ENCODE results near the gene CNNM2.
A peak's percentile ranks its signal among the peaks of the same experiment; 100 is the strongest.

Gene CNNM2

DNA sequence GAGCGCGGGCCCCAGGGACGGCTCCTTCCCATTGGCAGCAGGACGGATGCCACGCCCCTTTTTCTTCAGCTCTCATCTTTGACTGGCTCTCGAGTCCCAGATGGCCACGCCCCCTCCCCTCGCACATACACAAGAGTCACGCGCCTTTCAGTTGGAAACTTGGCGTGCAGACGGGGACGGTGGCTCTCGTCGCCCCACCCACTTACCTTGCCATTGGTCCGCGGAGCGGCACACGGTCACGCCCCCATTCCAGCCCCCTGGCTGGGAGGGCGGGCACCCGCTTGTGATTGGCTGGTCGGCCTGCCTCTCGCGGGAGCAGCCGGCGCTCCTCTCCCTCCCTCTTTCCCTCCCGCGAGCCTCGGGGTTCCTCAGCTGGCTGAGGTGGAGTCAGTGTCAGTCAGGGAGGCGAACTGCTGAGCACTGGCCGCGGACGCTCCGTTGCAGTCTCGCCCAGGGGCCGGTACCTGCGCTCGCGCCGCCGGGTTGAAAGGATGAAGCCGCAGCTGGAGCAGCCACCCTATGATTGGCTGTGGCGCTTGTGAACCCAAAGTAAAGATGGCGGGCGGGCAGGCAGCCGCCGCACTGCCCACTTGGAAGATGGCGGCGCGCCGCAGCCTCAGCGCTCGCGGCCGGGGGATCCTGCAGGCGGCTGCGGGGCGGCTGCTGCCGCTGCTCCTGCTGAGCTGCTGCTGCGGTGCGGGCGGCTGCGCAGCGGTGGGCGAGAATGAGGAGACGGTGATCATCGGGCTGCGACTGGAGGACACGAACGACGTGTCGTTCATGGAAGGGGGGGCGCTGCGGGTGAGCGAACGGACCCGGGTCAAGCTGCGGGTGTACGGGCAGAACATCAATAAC lies at the start of gene CNNM2:
Gene CNNM2 (plus strand): TSS at position 333 of the 855 bp plus-strand sequence. CDS start 187 bp downstream, at position 520.
- DNase-seq (ENCODE audit: low read depth): peak; percentile 99

DNA sequence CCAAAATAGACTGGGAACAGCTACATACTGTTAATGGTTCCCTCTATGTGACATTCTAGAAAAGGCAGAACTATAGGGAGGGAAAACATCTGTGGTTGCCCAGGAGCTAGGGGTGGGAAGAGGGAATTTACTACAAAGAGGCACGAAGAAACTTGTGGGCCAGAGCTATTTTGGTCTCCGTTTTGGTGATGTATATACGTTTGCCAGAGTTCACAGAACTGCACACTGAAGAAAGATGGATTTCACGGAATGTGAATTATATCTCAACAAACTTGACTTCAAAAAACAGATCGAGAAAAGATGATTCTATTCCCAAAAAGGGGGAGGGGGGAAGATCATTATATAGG lies 49.2 kb upstream of the CNNM2 start:
- DNase-seq (ENCODE audit: low read depth): no peak

DNA sequence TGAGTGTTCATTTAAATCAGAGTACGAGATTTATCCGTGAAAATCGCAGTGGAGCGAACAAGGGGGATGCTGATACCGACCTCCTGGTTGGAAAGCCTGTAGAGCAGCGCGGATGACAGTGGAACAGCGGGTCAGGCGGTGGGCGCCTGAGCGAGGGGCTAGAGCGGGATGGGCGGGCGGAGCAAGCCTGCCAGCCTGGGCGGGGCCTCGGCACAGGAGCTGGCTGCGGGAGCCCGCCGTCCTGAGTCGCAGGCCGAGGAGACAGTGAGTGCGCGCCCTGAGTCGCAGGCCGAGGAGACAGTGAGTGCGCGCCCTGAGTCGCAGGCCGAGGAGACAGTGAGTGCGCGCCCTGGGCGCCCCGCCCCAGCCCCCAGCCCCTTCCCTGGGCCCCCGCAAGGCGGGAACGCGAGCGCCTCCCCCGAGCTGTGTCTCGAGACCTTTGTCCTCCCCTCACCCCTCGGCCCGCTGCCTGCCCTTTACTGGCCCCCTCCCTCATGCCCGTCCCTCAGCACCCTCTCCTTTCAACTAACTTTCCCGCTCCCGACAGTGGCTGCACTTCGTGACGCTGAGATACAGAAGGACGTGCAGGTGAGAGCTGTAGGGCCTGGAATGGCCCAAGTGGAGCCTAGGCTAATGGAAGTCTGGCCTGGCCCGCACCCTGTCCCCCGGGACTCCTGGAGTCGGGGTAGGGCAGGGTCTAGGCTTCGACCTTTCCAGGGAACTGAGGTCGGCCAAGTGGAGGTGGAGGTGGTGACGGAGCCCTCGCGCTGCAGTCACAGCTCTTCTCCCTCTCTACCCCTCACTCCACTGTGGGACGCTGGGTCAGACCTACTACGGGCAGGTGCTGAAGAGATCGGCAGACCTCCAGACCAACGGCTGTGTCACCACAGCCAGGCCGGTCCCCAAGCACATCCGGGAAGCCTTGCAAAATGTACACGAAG lies 48.6 kb upstream of the CNNM2 start, which contains the start of gene AS3MT:
Gene AS3MT (plus strand): TSS at position 213 of the 941 bp plus-strand sequence. CDS start 123 bp downstream, at position 336.
- no peak for DNase-seq (ENCODE audit: low read depth)

DNA sequence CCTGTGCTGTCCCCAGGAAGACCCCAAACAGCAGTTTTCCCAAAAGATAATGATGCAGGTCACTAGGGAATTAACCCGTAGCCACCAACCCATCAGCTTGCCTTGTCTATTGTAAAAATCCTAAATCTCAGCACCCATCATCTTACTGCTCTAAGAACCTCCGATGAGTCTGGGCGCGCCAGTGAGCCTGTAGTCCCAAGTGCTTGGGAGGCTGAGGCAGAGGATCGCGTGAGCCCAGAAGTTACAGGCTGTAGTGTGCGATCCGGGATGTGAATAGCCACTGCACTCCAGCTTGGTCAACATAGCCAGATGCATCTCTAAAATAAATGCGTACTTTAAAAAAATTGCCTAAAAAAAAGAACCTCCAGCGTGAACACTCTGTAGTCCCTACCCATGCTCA lies 47.9 kb upstream of the CNNM2 start:
- no peak for DNase-seq (ENCODE audit: low read depth)

DNA sequence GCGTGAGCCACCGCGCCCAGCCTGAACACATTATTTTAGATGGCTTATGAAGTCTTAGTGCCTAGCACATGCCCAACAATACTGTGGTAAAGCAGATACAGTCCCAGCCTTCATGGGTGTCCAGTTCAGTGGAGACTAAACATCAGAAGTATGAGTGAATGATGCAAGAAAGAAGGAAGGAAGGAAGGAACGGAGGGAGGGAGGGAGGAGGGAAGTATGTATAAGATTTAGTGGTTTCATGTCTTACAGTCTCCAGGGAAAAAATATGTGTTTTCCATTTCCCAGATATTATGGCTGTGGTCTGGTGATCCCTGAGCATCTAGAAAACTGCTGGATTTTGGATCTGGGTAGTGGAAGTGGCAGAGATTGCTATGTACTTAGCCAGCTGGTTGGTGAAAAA lies 45.9 kb upstream of the CNNM2 start:
- DNase-seq (ENCODE audit: low read depth): no peak

DNA sequence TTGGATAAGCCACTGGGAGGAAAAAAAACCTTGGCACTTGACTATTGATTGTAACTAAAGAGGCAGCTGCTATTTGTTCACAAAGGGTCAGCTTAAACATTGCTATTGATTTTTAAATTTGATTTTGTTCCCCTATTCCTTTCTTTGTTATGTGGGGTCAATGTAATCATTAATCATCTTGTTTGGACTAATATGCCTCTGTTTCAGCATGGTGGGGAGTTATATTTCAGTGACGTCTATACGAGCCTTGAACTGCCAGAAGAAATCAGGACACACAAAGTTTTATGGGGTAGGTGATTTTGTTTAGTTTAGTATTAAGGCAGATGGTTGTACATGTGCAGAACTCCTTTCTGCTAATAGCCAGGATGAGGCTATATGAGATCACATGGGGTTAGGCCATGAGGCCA lies 41.3 kb upstream of the CNNM2 start:
- no peak for DNase-seq (ENCODE audit: low read depth)

DNA sequence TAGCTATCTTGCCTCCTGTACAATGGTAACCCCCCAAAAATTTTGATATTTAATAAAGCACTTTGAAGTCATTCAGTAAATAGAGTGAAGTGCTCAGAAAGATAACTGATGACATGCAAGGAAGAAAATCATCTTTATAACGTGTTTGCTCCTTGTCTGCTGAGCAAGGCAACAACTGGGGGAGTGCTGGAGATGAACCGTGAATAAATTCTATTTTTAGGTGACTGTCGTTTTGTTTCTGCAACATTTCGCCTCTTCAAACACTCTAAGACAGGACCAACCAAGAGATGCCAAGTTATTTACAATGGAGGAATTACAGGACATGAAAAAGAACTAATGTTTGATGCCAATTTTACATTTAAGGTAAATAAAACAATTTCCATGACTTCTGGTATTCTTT lies 39.5 kb upstream of the CNNM2 start:
- DNase-seq (ENCODE audit: low read depth): no peak

DNA sequence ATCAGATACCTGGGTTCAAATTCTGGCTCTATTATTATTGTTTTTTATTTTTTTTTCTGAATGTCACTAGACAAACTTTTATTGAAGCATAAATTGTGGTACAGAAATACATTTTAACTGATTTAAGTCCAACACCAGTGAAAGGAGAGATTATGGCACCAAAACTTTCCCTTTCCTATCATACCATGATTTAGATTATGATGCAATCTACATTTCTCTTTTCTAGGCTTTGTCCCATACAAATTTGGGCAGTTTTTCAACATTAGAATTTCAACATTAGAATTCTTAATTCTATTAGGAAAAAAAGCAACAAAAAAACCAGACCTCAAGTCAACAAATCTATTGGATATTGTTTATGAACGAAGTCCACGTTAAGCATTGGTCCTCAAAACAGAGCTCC lies 37.8 kb upstream of the CNNM2 start:
- no peak for DNase-seq (ENCODE audit: low read depth)

DNA sequence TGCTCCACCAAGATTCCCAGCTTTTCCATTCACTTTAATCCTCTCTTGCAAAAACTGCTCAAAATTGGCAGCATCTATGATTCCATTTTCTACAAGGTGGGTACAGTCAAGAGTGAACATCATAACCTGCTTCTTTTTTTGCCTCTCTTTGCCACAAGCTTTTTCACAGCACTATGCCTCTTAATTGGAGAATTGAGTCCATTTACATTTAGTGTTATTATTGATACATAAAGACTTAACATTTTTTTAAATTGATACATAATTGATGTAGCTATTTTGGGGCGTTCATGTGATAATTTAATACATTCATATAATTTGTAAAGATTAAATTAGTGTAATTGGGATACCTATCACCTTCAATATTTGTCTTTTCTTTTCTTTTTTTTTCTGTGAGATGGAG lies 30.0 kb upstream of the CNNM2 start:
- DNase-seq (ENCODE audit: low read depth): no peak

DNA sequence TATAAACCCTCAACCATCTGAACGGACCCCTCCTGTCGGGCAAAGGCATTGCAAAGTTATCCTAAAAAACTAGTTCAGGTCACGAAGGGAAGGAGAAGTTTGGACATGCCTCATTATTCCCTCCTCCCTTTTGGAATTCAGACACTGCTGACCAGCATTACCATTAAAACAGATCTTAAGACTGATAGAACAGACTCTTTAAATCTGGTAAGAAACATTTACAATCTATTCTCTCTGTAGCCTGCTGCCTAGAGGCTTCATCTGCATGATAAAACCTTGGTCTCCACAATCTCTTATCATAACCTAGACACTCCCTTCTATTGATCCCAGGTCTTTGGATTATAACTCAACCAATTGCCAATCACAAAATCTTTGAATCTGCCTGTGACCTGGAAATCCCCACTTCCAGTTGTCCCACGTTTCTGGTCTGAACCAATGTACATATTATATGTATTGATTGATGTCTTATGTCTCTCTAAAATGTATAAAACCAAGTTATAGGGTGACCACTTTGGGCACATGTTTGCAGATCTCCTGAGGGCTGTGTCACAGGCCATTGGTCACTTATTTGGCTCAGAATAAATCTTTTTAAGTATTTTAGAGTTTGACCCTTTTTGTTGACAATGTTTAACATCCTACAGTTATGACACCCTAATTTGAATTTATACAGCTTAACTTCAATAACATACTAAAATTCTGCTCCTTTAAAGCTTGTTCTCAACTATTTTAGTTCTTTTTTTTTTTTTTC lies 23.5 kb upstream of the CNNM2 start:
- DNase-seq (ENCODE audit: low read depth): no peak

DNA sequence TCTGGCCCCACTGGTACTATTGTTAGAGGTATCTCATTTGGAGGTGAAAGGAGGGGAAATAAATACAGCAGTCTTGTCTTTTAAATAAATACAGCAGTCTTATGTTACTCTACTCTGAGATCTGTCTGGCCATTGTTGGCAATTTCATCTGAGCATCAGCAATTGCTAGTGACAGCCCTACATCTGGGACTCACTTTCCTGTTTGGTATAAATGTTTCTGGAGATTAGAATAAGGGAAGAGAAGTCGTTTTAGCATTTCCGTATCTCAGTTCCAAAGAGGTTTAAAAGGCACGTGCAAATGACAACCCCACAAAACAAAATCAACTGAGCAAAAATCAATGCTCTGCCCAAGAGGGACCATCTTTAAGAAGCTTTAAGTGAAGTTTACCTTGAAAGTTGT lies 18.1 kb upstream of the CNNM2 start:
- no peak for DNase-seq (ENCODE audit: low read depth)

DNA sequence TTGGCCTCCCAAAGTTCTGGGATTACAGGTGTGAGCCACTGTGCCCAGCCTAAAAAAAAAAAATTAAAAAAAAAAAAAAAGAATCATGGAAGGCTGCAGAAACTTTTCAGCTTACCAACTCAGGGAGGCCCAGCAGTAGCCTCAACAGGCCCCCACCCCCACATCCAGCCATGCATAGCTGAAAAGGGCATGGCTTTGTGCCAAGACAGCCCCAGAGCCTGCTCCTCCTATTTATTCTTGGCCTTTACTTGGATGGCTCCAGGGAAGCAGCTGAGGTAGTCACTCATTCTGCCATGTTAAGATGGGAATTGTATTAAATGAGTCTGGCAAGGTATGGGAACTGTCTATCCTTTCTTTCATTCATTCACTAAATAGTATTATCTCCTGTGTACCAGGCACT lies 13.7 kb upstream of the CNNM2 start:
- DNase-seq (ENCODE audit: low read depth): no peak

DNA sequence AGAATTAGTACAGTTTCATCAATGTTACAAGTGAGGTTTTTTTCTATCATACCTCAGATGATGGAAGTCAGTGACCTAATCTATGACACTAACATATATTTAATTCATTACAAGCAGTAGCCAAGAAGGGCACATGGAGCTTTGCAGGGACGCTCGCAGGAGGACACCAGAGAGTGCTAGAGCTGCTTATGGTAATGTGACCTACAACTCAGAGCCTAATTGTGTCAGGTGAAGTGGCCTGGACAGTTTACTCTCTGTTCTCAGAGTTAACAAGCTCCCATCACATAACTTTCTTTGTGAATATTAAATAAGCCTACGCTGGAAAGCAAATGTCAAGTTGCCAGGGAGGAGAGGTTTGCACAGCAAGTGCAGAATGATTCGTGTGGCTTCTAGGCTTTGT lies 11.6 kb upstream of the CNNM2 start:
- no peak for DNase-seq (ENCODE audit: low read depth)

DNA sequence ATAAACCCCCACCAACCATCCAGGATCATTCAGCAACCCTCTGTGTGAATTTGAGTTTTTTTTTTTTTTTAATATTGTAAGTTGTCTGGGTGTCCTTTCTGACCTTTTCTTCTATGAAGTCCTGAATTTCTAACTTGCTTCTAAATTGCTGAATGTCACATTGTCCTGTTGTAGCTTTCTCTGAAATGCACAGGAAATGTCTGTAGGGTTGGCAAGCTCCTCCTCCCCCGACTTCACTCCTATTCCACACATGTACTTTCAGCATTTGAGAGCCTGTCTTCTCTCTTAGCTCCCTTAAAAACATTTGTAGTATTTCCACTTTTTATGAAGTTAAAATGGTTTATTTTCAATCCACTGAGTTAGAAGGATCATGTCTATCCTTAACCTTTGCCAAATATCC lies 3.3 kb upstream of the CNNM2 start:
- no peak for DNase-seq (ENCODE audit: low read depth)

DNA sequence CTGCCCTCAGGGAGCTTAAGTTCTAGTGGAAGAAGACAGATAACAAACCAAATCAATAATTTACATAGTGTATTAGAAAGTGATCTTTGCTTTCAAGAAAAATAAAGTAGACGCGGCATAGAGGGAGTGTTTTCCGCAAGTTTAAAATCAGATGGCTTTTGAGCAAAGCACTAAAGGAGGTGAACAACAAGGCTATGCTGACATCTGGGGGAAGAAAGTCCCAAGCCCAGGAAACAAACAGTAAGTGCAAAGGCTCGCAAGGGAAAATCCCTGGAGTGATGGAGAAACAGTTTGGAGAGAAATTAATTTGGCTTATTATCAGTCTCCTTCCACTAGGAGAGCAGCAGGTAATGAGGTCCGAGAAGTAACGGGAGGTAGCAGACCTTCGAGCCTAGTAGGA lies 1.9 kb upstream of the CNNM2 start:
- no peak for DNase-seq (ENCODE audit: low read depth)

DNA sequence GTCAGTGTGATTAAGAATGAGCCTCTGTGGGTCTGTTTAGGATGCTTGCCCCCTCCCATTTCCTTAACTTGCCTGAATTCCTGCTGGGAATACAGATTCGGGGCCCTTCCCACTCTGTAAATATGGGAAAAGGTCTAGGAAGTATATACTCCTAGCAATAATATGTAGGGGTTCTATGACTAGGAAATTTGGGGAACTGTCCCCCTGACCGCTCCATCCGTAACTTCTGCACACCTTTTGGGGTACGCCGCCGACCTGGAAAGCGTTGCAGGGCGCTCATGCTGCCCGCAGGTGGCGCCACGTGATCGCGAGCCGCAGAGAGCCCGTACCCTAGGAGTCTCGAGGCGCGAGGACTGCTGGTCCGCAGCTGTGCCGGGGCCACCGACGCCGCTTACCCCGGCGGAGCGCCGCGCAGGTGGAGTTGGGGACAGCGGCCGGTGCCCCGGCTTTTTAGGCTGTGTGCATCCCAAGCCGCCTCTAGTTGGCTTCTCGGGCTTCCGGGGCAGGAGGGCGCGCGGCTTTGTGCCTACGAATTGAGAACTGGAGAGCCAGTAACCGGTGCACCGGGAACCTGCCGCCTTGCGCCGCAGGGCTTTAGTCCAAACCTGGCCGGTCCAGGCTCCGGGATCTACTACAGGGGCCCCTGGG lies 656 bp upstream of the CNNM2 start:
- peak; percentile 74 for DNase-seq (ENCODE audit: low read depth)

DNA sequence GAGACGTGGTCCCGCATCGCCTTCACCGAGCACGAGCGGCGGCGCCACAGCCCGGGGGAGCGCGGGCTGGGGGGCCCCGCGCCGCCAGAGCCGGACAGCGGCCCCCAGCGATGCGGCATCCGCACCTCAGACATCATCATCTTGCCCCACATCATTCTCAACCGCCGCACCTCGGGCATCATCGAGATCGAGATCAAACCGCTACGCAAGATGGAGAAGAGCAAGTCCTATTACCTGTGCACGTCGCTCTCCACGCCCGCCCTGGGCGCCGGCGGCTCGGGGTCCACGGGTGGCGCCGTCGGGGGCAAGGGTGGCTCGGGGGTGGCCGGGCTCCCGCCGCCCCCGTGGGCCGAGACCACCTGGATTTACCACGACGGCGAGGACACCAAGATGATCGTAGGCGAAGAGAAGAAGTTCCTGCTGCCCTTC lies 737 bp downstream of the CNNM2 start:
- DNase-seq (ENCODE audit: low read depth): no peak

DNA sequence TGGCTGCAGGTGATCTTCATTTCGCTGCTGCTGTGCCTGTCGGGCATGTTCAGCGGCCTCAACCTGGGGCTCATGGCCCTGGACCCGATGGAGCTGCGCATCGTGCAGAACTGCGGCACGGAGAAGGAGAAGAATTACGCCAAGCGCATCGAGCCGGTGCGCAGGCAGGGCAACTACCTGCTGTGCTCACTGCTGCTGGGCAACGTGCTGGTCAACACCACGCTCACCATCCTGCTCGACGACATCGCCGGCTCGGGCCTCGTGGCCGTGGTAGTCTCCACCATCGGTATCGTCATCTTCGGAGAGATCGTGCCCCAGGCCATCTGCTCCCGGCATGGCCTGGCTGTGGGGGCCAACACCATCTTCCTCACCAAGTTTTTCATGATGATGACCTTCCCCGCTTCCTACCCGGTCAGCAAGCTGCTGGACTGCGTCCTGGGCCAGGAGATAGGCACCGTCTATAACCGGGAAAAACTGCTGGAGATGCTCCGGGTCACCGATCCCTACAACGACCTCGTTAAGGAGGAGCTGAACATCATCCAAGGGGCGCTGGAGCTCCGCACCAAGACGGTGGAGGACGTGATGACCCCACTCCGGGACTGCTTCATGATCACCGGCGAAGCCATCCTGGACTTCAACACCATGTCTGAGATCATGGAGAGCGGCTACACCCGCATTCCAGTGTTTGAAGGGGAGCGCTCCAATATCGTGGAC lies 1.3 kb downstream of the CNNM2 start:
- DNase-seq (ENCODE audit: low read depth): no peak

DNA sequence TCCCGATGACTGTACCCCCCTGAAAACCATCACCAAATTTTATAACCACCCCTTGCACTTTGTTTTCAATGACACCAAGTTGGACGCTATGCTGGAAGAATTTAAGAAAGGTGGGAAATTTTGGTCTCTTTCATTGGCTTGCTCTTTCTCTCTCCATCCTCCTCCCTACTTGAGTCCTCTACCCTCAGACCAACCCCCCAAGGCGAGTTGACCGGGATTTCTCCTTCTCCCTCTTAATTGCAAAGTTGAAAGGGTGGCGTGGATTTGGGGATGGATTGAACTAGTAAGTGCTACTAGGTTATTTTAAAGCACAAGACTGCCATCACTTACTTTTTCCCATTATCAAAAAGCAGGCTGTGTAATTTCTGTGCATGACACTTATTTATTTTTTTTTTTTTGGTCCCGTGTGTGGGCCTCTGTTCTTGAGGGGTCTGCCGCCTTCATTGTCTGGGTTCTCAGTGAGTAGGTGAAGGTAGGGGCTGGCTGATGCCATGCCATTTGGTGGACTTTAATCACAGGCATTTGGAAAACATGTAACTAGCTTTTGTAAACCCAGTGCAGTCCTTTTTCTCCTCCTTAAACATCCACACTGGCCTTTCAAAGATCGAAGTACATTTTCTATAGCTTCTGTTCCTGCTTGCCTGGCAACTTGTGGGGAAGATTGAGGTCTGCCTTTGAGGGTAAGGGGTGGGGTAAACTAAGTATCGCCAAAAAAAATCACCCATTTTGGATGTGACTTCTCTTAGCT lies 2.1 kb downstream of the CNNM2 start:
- no peak for DNase-seq (ENCODE audit: low read depth)

DNA sequence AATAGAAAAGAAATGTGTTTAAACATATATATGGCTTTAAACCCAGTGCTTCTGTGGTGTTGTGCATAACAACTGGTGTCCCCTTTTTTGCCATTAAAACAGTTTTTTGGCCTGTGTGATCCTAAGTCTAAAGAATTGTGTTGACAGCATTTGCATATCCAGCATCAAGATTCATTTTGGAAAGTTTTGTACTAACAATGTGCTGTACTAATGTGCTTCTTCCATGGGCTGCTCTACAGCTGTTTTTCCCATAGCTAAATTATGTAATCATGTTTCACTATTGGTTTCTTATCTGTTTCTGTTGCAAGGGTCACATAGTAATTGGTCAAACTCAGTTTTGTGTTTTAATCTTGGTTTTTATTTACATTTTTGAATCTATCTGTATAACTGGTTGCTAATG lies 5.5 kb downstream of the CNNM2 start:
- no peak for DNase-seq (ENCODE audit: low read depth)

Data from activated T-cell treated with anti-CD3 and anti-CD28 coated beads for 24 hours (primary cell).